Skeletal muscle tissue (tissue), 4 donors: ENCODE measurements around the gene CYP21A2. TPM values are rescaled to one million over a fixed set of nuclear protein-coding genes. Genes with fewer than 3 reads are reported as not detected.
A peak's percentile ranks its signal among the peaks of the same experiment; 100 is the strongest.
"Not testable (repeated sequence)": the region's sequence is repeated elsewhere in the genome, so short reads cannot be mapped to it uniquely, and the experiment has no call there.

Source experiments
- H3K27ac ChIP-seq: one replicate; pipeline ENCODE4 v1.7.0; 2013; ENCODE audit warnings: mild to moderate bottlenecking, low read depth, low read length, inconsistent platforms
- H3K27me3 ChIP-seq, 3 donors: one replicate each; pipeline ENCODE4 v1.7.0; 2013; ENCODE audit warnings: low read length in 3 of 3; ENCODE audit not compliant: control insufficient read depth in 3 of 3, insufficient read depth in 3 of 3
- H3K36me3 ChIP-seq, 3 donors: one replicate each; pipeline ENCODE4 v1.7.0; 2013; ENCODE audit warnings: low read length in 3 of 3; ENCODE audit not compliant: control insufficient read depth in 3 of 3, insufficient read depth in 3 of 3
- H3K4me1 ChIP-seq, 3 donors: one replicate each; pipeline ENCODE4 v1.7.0; 2013; ENCODE audit warnings: low read length in 3 of 3, mild to moderate bottlenecking in 3 of 3; ENCODE audit not compliant: control insufficient read depth in 3 of 3, insufficient read depth in 3 of 3
- H3K4me3 ChIP-seq, 3 donors: one replicate each; pipeline ENCODE4 v1.7.0; 2013; ENCODE audit warnings: low read length in 3 of 3
- H3K9ac ChIP-seq, 3 donors: one replicate each; pipeline ENCODE4 v1.7.0; 2013; ENCODE audit warnings: low read length in 3 of 3, mild to moderate bottlenecking in 3 of 3, moderate library complexity in 2 of 3, low read depth in 1 of 3
- H3K9me3 ChIP-seq, 3 donors: one replicate each; pipeline ENCODE4 v1.7.0; 2013; ENCODE audit warnings: low read length in 3 of 3; ENCODE audit not compliant: control insufficient read depth in 3 of 3
- total RNA-seq: library from RNA; depleted of rRNA; stranded (reverse); fragments of >200 nt; gene quantifications from one replicate; pipeline ENCODE4 v1.2.3, GENCODE V29; 2014
- donor health status: Osteomylitis.

Gene CYP21A2
- total RNA-seq, 1 donor from 2014 or later, result not detected

- not testable (repeated sequence) for H3K4me3 ChIP-seq, H3K4me1 ChIP-seq, H3K9me3 ChIP-seq, H3K9ac ChIP-seq, H3K27me3 ChIP-seq, H3K27ac ChIP-seq
- peaks cover 0 to 34% (median 12%) of the 10 kb centered on the region in 3 donors for H3K36me3 ChIP-seq
These were observed 30.1 kb downstream of the CYP21A2 start for GRCh38 chr6:32068315-32068714.

GRCh38 chr6:32068867-32069266, 30.7 kb downstream of the CYP21A2 start:
- no peak overlapping the region for H3K27ac ChIP-seq

GRCh38 chr6:32069460-32069859, 31.2 kb downstream of the CYP21A2 start:
- Histone ChIP-seq H3K27ac (no peak overlapping the region), H3K27me3 (no peaks in the 10 kb centered on the region), H3K36me3 (peaks cover 0 to 29% (median 12%) of the 10 kb centered on the region in 3 donors), H3K9me3 (no peaks in the 10 kb centered on the region), H3K4me3 (no peak overlapping the region), H3K9ac (no peak overlapping the region), H3K4me1 (peaks cover 0 to 5% (median 0%) of the 10 kb centered on the region in 3 donors)

More at GRCh38 chr6:32068867-32069266, 30.7 kb downstream of the CYP21A2 start:
- Histone ChIP-seq H3K9me3 (no peaks in the 10 kb centered on the region), H3K9ac (no peak overlapping the region), H3K4me3 (no peak overlapping the region), H3K4me1 (peaks cover 0 to 5% (median 0%) of the 10 kb centered on the region in 3 donors), H3K36me3 (peaks cover 0 to 32% (median 12%) of the 10 kb centered on the region in 3 donors), H3K27me3 (no peaks in the 10 kb centered on the region)

GRCh38 chr6:32069878-32070515, 31.8 kb downstream of the CYP21A2 start:
- H3K36me3 ChIP-seq, result peaks cover 0 to 24% (median 12%) of the 10 kb centered on the region in 3 donors
- no peak overlapping the region for H3K27ac ChIP-seq

GRCh38 chr6:32070814-32071543, 32.8 kb downstream of the CYP21A2 start:
- H3K4me3 ChIP-seq, result no peak overlapping the region
- peak overlapping the region in 1 of 3 donors; percentile 40 for H3K9ac ChIP-seq
- no peaks in the 10 kb centered on the region for H3K27me3 ChIP-seq
- no peaks in the 10 kb centered on the region for H3K9me3 ChIP-seq
- peaks cover 0 to 5% (median 0%) of the 10 kb centered on the region in 3 donors for H3K4me1 ChIP-seq
- peaks cover 0 to 29% (median 12%) of the 10 kb centered on the region in 3 donors for H3K36me3 ChIP-seq
- peak overlapping the region; percentile 68 for H3K27ac ChIP-seq

More at GRCh38 chr6:32069878-32070515, 31.8 kb downstream of the CYP21A2 start:
- no peaks in the 10 kb centered on the region for H3K27me3 ChIP-seq
- H3K4me3 ChIP-seq, result no peak overlapping the region
- H3K9ac ChIP-seq, result no peak overlapping the region
- H3K9me3 ChIP-seq, result no peaks in the 10 kb centered on the region
- H3K4me1 ChIP-seq, result peaks cover 0 to 5% (median 0%) of the 10 kb centered on the region in 3 donors

GRCh38 chr6:32073101-32073500, 34.9 kb downstream of the CYP21A2 start:
- H3K9me3 ChIP-seq, result no peaks in the 10 kb centered on the region
- no peak overlapping the region for H3K4me3 ChIP-seq
- H3K4me1 ChIP-seq, result peaks cover 0 to 5% (median 0%) of the 10 kb centered on the region in 3 donors
- no peaks in the 10 kb centered on the region for H3K27me3 ChIP-seq
- H3K36me3 ChIP-seq, result peaks cover 0 to 27% (median 12%) of the 10 kb centered on the region in 3 donors
- H3K27ac ChIP-seq, result no peak overlapping the region
- H3K9ac ChIP-seq, result no peak overlapping the region

- peaks cover 0 to 5% (median 0%) of the 10 kb centered on the region in 3 donors for H3K4me1 ChIP-seq
These were observed 35.4 kb downstream of the CYP21A2 start for GRCh38 chr6:32073613-32074012.

GRCh38 chr6:32074996-32075532, 36.8 kb downstream of the CYP21A2 start:
- peaks cover 0 to 5% (median 0%) of the 10 kb centered on the region in 3 donors for H3K4me1 ChIP-seq
- peaks cover 0 to 3% (median 0%) of the 10 kb centered on the region in 3 donors for H3K27me3 ChIP-seq
- no peak overlapping the region for H3K9ac ChIP-seq
- H3K36me3 ChIP-seq, result peaks cover 0 to 16% (median 9%) of the 10 kb centered on the region in 3 donors
- peak overlapping the region; percentile 44 for H3K27ac ChIP-seq
- H3K9me3 ChIP-seq, result no peaks in the 10 kb centered on the region
- no peak overlapping the region for H3K4me3 ChIP-seq

More at GRCh38 chr6:32073613-32074012, 35.4 kb downstream of the CYP21A2 start:
- H3K9me3 ChIP-seq, result no peaks in the 10 kb centered on the region
- no peak overlapping the region for H3K27ac ChIP-seq
- peaks cover 0 to 25% (median 11%) of the 10 kb centered on the region in 3 donors for H3K36me3 ChIP-seq
- no peaks in the 10 kb centered on the region for H3K27me3 ChIP-seq
- no peak overlapping the region for H3K4me3 ChIP-seq
- H3K9ac ChIP-seq, result no peak overlapping the region

- Histone ChIP-seq H3K4me1 (peaks cover under 1 to 5% (median 3%) of the 10 kb centered on the region in 3 donors), H3K27me3 (peaks cover 0 to 3% (median 0%) of the 10 kb centered on the region in 3 donors), H3K9ac (no peak overlapping the region), H3K36me3 (peaks cover 0 to 21% (median 7%) of the 10 kb centered on the region in 3 donors), H3K27ac (peak overlapping the region; percentile 44), H3K9me3 (no peaks in the 10 kb centered on the region), H3K4me3 (no peak overlapping the region)
These were observed 37.6 kb downstream of the CYP21A2 start for GRCh38 chr6:32075781-32076180.
